Measurements from ENCODE around the gene MAP7.
"Not testable (repeated sequence)": the region's sequence is repeated elsewhere in the genome, so short reads cannot be mapped to it uniquely, and the experiment has no call there.

The MAP7 gene

GRCh38 chr6:136471922-136472321 is 78.3 kb downstream of the MAP7 start:
- in situ Hi-C loops (cut with MboI; ENCODE audit: low sequenced_read_pairs): no loop called here

- in situ Hi-C loops (cut with MboI; ENCODE audit: low sequenced_read_pairs): no loop called here
Observed at GRCh38 chr6:136471372-136471771, 78.8 kb downstream of the MAP7 start.

GRCh38 chr6:136470044-136470443 is 80.2 kb downstream of the MAP7 start:
- in situ Hi-C loops (cut with MboI; ENCODE audit: low sequenced_read_pairs): no loop called here

DNA sequence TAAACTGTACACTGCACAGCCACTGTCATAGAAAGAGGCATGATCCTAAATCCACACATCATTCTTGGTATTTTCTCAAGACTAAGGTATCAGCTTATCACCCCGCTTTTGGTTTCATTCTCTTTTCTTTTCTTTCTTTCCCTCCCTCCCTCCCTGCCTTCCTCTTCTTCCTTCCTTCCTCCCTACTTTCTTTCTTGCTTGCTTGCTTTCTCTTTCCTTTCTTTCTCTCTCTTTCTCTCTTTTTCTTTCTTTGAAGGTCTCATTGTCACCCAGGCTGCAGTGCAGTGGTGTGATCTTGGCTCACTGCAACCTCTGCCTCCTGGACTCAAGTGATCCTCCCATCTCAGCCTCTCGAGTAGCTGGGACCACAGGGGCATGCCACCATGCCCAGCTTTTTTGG is 81.1 kb downstream of the MAP7 start:
- in situ Hi-C loops (cut with MboI; ENCODE audit: low sequenced_read_pairs): no loop called here

- in situ Hi-C loops (cut with MboI; ENCODE audit: low sequenced_read_pairs): no loop called here
Observed at GRCh38 chr6:136468711-136469110, 81.5 kb downstream of the MAP7 start.

- in situ Hi-C loops (cut with MboI; ENCODE audit: low sequenced_read_pairs): no loop called here
Observed at GRCh38 chr6:136467186-136467585, 83.0 kb downstream of the MAP7 start.

DNA sequence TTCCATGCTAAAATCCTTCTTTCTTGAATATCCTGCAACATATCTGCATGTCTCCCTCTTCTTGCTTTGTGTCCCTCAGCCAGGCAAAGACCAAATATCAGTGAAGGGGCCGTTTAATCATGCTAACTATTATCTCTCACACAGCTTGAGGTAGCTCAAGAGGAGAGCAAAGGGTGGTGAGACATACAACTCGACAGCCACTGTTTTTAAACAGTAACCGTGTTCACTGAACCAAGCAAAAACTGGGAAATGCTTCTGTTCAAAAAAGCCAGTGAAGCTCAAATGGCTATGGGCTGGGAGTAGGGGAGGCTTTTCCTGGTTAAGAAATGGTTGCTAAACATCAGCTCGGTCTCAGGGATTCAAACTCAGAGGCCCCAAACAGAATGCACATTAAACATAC is 83.4 kb downstream of the MAP7 start:
- in situ Hi-C loops (cut with MboI; ENCODE audit: low sequenced_read_pairs): no loop called here

DNA sequence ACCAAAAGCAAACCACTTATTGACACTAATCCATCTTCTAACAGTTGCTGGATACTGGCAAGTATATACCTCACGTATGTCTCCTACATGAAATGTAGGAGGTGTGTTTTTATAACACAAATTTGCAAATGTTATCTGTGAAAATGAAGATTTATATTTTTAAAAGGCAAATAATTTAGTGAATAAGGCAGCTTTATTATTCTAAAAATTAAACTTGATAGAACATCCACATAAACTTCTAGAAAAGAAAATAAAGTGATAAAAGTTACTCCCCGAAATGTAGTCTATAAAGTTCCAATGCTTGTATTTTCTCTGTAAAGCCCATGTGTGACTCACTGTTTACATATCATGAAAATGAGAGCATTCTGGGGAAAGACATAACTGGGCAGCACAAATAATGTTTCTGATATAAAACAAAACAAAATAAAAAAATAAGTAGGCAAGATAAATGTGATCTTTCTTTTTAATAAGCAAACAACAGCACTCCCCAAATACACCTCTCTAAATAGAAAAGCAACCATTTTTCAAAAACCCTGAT is 84.4 kb downstream of the MAP7 start:
- in situ Hi-C loops (cut with MboI; ENCODE audit: low sequenced_read_pairs): no loop called here

GRCh38 chr6:136464874-136465273 is 85.3 kb downstream of the MAP7 start:
- in situ Hi-C loops (cut with MboI; ENCODE audit: low sequenced_read_pairs): no loop called here

DNA sequence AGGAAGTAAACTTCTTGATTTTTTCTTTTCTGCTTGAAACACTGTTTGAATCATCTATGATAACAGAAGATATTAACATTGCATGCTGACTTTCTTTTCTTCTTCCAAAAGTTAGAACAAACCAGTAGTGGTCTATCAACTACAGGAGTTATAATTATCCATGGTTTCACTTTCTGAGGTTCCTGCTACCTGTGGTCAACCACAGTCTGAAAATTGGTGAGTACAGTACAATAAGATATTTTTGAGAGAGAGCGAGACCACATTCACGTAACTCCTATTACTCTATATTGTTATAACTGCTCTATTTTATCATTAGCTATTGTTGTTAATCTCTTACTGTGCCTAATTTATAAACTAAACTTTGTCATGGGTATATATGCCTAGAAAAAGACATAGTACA is 86.1 kb downstream of the MAP7 start:
- in situ Hi-C loops (cut with MboI; ENCODE audit: low sequenced_read_pairs): no loop called here

DNA sequence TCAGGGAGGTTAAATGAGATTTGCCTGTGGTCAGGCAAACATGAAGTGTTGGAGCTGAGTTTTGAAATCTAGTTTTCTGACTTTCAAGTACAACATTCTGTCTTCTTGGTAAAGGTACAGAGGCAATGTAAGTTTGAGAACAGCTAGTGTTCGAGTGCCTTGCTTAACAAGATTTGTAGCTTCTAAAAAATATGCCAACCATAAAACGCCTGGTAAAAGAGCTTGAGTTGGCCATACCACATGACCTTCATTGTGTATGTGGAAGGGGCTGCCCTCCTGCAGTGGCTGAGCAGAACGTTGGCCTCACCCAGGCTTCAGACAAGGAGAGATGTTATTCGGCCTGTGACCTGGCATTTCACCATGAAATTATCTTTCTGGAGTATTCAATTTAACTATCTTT is 86.5 kb downstream of the MAP7 start:
- in situ Hi-C loops (cut with MboI; ENCODE audit: low sequenced_read_pairs): no loop called here

- in situ Hi-C loops (cut with MboI; ENCODE audit: low sequenced_read_pairs): no loop called here
Observed at GRCh38 chr6:136446579-136447187, 103.5 kb downstream of the MAP7 start.

- in situ Hi-C loops (cut with MboI; ENCODE audit: low sequenced_read_pairs): no loop called here
Observed at GRCh38 chr6:136446145-136446544, 104.1 kb downstream of the MAP7 start.

GRCh38 chr6:136445063-136445462 is 105.2 kb downstream of the MAP7 start:
- in situ Hi-C loops (cut with MboI; ENCODE audit: low sequenced_read_pairs): no loop called here

DNA sequence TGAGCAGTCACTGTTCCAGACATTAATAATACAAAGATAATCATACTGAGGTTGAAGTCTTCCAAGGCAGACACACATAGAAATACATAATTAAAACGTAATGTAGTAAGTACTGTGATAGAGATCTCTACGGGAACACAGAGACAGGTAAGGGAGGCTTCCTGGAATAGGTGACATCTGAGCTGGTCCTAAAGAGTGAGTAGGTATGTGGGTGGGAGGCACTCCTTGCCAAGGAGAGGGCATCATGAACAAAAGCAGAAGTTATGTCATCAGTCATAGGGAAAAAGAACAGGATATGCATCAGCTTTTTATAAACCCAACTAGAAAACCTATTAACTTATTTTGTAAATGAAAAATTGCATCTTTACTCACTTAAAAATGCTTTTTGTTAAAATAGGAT is 110.0 kb downstream of the MAP7 start:
- in situ Hi-C loops (cut with MboI; ENCODE audit: low sequenced_read_pairs): no loop called here

- in situ Hi-C loops (cut with MboI; ENCODE audit: low sequenced_read_pairs): no loop called here
Observed at GRCh38 chr6:136439514-136440190, 110.6 kb downstream of the MAP7 start.

DNA sequence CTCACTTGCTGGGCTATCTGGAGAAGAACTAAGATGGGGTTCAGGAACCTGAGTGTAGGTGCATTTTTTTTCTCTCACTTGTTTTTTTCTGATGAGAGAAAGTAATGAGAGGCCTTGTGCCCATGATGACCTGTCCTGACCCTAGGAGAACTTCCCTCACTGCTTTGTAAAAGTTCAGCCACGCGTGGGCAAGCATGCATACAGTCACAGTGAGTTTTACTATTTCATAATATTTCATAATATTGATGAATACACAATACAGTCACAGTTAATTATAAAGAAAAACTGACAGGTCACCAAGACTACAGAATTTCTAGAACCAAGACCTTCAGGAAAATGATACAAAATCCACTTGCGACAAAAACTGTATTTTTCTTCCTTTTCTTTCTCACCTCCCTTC is 111.8 kb downstream of the MAP7 start:
- in situ Hi-C loops (cut with MboI; ENCODE audit: low sequenced_read_pairs): no loop called here

DNA sequence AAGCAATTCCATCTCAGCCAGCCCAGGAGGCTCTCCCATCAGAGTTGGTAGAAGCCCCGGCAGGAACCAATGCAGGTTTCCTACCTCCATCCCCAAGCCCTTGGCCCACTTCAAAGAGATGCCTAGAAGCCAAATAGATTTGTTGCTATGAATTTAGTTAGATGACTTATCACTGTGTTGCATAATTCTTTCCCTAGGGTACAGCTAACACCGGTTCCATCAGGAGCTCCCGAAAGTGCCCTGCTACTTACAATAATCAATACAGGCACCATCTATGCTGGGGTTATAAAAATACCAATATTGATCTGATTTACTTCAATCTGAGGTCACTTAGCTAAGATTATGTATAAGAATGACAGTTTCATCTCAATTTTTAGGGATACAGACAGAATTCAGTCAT is 113.0 kb downstream of the MAP7 start:
- in situ Hi-C loops (cut with MboI; ENCODE audit: low sequenced_read_pairs): no loop called here

GRCh38 chr6:136435101-136435500 is 115.1 kb downstream of the MAP7 start:
- in situ Hi-C loops (cut with MboI; ENCODE audit: low sequenced_read_pairs): no loop called here

DNA sequence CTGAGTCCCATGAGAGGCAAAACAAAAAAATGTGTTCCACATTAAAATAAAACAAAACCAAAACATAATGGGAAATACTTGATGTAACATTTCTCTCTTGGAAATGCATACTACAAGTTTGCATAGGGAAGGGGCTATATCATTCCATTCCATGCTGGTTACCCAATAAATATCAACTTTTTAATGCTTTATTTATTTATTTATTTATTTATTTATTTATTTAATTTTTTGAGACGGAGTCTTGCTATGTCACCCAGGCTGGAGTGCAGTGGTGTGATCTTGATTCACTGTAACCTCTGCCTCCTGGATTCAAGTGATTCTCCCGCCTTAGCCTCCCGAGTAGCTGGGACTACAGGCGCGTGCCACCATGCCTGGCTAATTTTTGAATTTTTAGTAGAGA is 118.9 kb downstream of the MAP7 start:
- in situ Hi-C loops (cut with MboI; ENCODE audit: low sequenced_read_pairs): not testable (repeated sequence)

GRCh38 chr6:136429264-136430065 is 120.8 kb downstream of the MAP7 start:
- in situ Hi-C loops (cut with MboI; ENCODE audit: low sequenced_read_pairs): no loop called here

DNA sequence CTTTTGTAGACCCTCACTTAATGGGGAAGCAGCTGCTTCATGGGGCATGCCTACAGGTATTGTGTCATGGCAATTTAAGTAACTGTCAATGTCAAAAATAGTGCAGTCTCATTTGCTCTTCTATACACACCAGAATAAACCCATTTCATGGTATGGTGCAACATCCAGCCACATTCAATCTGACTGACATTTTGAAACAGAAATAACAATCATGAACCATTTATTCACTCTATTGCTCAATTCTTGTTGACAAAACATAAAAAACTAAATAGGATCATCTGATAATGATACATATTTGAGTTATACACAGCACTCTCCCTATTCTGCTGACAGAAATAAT is 122.9 kb downstream of the MAP7 start:
- in situ Hi-C loops (cut with MboI; ENCODE audit: low sequenced_read_pairs): no loop called here

All from HL-60/S4 (cell line).